GM21360 (cell line): ENCODE data around the gene RAB3D.
"Not testable (repeated sequence)": the region's sequence is repeated elsewhere in the genome, so short reads cannot be mapped to it uniquely, and the experiment has no call there.

Experiments used
- ATAC-seq: cut with Tn5 transposase; IDR thresholded peaks from one replicate; pipeline ENCODE4 v1.9.1; 2021; ENCODE audit warnings: mild to moderate bottlenecking, moderate library complexity; ENCODE audit not compliant: unreplicated experiment

Gene RAB3D

GRCh38 chr19:11339254-11340098, at the start of gene RAB3D:
RAB3D (minus strand) TSS chr19:11339657; CDS start chr19:11337399, 2,258 bp downstream.
- ATAC-seq = no peak

GRCh38 chr19:11387162-11388034, 47.9 kb upstream of the RAB3D start:
- no peak for ATAC-seq

GRCh38 chr19:11384778-11385129, 45.3 kb upstream of the RAB3D start:
- ATAC-seq = no peak

- ATAC-seq = no peak
Measured at GRCh38 chr19:11383706-11384048, 44.2 kb upstream of the RAB3D start.

GRCh38 chr19:11382898-11383705, 43.6 kb upstream of the RAB3D start:
- ATAC-seq = no peak

GRCh38 chr19:11380653-11381537, 41.4 kb upstream of the RAB3D start:
- peak; percentile 56 for ATAC-seq

- ATAC-seq = no peak
Measured at GRCh38 chr19:11379857-11380350, 40.4 kb upstream of the RAB3D start.

- not testable (repeated sequence) for ATAC-seq
Measured at GRCh38 chr19:11379269-11379845, 39.9 kb upstream of the RAB3D start.

GRCh38 chr19:11378319-11379189, 39.1 kb upstream of the RAB3D start:
- no peak for ATAC-seq

GRCh38 chr19:11377756-11378155, 38.3 kb upstream of the RAB3D start:
- ATAC-seq = no peak

- no peak for ATAC-seq
Measured at GRCh38 chr19:11377237-11377636, 37.8 kb upstream of the RAB3D start.

GRCh38 chr19:11375143-11375948, 35.9 kb upstream of the RAB3D start:
- no peak for ATAC-seq

GRCh38 chr19:11374433-11375142, 35.1 kb upstream of the RAB3D start, which contains the start of gene SWSAP1:
SWSAP1 (plus strand) TSS chr19:11374666; CDS start chr19:11374681, 15 bp downstream.
- peak; percentile 83 for ATAC-seq

GRCh38 chr19:11373885-11374432, 34.5 kb upstream of the RAB3D start:
- no peak for ATAC-seq

GRCh38 chr19:11373166-11373884, 33.9 kb upstream of the RAB3D start:
- ATAC-seq = no peak

GRCh38 chr19:11370744-11371143, 31.3 kb upstream of the RAB3D start:
- no peak for ATAC-seq
